ENCODE results near the gene KCNH8.

GRCh38 chr3:19202754-19203153 is 54.4 kb downstream of the KCNH8 start:
- TF ChIP-seq POLR2A (IDR thresholded peaks at IDR 0.05) (no peak), POLR2AphosphoS5 (IDR thresholded peaks at IDR 0.05) (no peak)
- TF ChIP-seq, protein P1, sequence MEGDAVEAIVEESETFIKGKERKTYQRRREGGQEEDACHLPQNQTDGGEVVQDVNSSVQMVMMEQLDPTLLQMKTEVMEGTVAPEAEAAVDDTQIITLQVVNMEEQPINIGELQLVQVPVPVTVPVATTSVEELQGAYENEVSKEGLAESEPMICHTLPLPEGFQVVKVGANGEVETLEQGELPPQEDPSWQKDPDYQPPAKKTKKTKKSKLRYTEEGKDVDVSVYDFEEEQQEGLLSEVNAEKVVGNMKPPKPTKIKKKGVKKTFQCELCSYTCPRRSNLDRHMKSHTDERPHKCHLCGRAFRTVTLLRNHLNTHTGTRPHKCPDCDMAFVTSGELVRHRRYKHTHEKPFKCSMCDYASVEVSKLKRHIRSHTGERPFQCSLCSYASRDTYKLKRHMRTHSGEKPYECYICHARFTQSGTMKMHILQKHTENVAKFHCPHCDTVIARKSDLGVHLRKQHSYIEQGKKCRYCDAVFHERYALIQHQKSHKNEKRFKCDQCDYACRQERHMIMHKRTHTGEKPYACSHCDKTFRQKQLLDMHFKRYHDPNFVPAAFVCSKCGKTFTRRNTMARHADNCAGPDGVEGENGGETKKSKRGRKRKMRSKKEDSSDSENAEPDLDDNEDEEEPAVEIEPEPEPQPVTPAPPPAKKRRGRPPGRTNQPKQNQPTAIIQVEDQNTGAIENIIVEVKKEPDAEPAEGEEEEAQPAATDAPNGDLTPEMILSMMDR (IDR thresholded peaks at IDR 0.05): no peak
